Measurements from ENCODE around the gene GPRC5D. TPM values are rescaled to one million over a fixed set of nuclear protein-coding genes. Genes with fewer than 3 reads are reported as not detected.

The GPRC5D gene
- total and polyA plus RNA-seq, 9 of the 15 experiments (the other 6 are each of a cell fraction or from before 2014, with no cell fraction given) = 1.0 to 1.1 TPM; not detected in 7

DNA sequence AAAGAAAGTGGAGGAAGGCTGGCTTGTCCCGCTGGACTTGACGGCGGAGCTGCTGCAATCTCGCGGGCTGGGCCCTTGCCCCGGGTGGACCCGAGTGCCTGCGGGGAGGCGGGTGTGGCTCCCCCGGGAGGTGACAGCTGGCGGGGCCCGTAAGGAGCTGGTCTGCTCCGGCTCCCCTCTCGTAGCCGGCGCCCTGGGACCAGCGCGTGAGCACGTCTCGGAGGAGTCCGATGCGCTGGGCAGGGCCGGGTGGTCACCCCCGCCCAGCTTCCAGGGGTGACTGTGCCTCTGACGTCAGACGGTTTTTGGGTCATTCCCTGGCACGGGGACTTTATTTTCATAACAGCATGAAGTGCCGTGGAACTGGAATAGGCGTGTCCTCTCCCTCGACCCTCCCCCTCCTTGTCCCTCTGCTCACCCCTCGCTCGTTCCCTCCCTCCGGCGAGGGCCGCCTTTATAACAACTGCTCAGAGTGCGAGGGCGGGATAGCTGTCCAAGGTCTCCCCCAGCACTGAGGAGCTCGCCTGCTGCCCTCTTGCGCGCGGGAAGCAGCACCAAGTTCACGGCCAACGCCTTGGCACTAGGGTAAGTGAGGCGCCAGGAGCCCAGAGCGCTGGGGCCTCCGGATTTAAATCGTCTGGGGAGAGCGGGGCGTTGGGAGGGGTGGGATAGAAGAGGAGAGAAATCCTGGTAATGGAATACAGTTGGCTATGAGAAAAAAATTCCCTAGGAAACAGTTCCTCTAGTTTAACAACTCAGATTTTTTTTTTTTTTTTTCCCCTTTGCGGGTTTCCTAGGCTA, 60.7 kb downstream of the GPRC5D start, which contains the start of gene GPRC5A (continued):
- no peak for TF ChIP-seq RERE (CRISPR knock-in tag; IDR thresholded peaks at IDR 0.05; ENCODE audit: borderline replicate concordance)
- TF ChIP-seq STAT5B (CRISPR knock-in tag; IDR thresholded peaks at IDR 0.05) = no peak
- no peak for TF ChIP-seq ZBTB12 (CRISPR knock-in tag; IDR thresholded peaks at IDR 0.05)
- TF ChIP-seq RBFOX2 (IDR thresholded peaks at IDR 0.05; ENCODE audit: low read depth, low read length) = 0 out of 2 replicates have a peak, but pooled peaks have one; percentile 24
- TF ChIP-seq, protein P1, sequence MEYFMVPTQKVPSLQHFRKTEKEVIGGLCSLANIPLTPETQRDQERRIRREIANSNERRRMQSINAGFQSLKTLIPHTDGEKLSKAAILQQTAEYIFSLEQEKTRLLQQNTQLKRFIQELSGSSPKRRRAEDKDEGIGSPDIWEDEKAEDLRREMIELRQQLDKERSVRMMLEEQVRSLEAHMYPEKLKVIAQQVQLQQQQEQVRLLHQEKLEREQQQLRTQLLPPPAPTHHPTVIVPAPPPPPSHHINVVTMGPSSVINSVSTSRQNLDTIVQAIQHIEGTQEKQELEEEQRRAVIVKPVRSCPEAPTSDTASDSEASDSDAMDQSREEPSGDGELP (CRISPR knock-in tag; IDR thresholded peaks at IDR 0.05; ENCODE audit: borderline replicate concordance) = peak; percentile 49; the same call in 1 of the 2 replicates
- TF ChIP-seq ZFX (CRISPR knock-in tag; IDR thresholded peaks at IDR 0.05) = peak; percentile 44; the same call in 1 of the 2 replicates

MicroRNAs encoded within 50 kb of the gene (microRNA counts, 767-probe panel; counts per million panel counts)
- microRNA hsa-miR-614 = not detected

Small RNA genes lying within 50 kb of the gene (small RNA-seq; reads per million reads assigned to genes)
- 3.4 reads per million, percentile 89 among the genes with 10 or more reads in this experiment for gene RF00604

Other genes starting within 250 kb of the GPRC5D start
Only the 7 nearest of the 8 such genes appear.
- gene CDKN1B, start 234.8 kb downstream of the GPRC5D start, total RNA-seq (2014; rRNA removed) = 32.0 and 35.2 TPM in 2 replicates
- gene CDKN1B, start 234.8 kb downstream of the GPRC5D start, total RNA-seq (2014; rRNA removed; fragmentation: Illumina TruSeq; extraction: Trizol) = 13.5 and 16.0 TPM in 2 replicates
- 16.8 and 18.6 TPM in 2 replicates for gene CDKN1B, start 234.8 kb downstream of the GPRC5D start, total RNA-seq (2015; rRNA removed; fragmentation: Illumina TruSeq; extraction: Trizol)
- gene CDKN1B, start 234.8 kb downstream of the GPRC5D start, total RNA-seq (2021) = 23.9 and 27.3 TPM in 2 replicates
- gene CDKN1B, start 234.8 kb downstream of the GPRC5D start, polyA plus RNA-seq (2011; rRNA removed) = 12.9 and 13.7 TPM in 2 replicates
- 15.5 and 17.5 TPM in 2 replicates for gene CDKN1B, start 234.8 kb downstream of the GPRC5D start, polyA plus RNA-seq (2014; fragmentation: Illumina TruSeq; extraction: Trizol)
- 1 to 10 TPM; 2.6 to 3.0 TPM for gene CDKN1B, start 234.8 kb downstream of the GPRC5D start, polyA plus RNA-seq (2014; fragmentation: Nextera tagmentation; extraction: Ambion mirVana)
- 21.0 and 21.9 TPM in 2 replicates for gene CDKN1B, start 234.8 kb downstream of the GPRC5D start, polyA plus RNA-seq (2014; rRNA removed)
- gene APOLD1, start 166.5 kb downstream of the GPRC5D start, total RNA-seq (2014; rRNA removed) = 0.41 and 2.0 TPM in 2 replicates
- 0.61 and 0.65 TPM in 2 replicates for gene APOLD1, start 166.5 kb downstream of the GPRC5D start, total RNA-seq (2014; rRNA removed; fragmentation: Illumina TruSeq; extraction: Trizol)
- 1.1 TPM in 2 replicates for gene APOLD1, start 166.5 kb downstream of the GPRC5D start, total RNA-seq (2015; rRNA removed; fragmentation: Illumina TruSeq; extraction: Trizol)
- 0.89 and 0.93 TPM in 2 replicates for gene APOLD1, start 166.5 kb downstream of the GPRC5D start, total RNA-seq (2021)
- gene APOLD1, start 166.5 kb downstream of the GPRC5D start, polyA plus RNA-seq (2011; rRNA removed) = 0.49 and 0.84 TPM in 2 replicates
- gene APOLD1, start 166.5 kb downstream of the GPRC5D start, polyA plus RNA-seq (2014; fragmentation: Illumina TruSeq; extraction: Trizol) = 0.46 and 0.61 TPM in 2 replicates
- gene APOLD1, start 166.5 kb downstream of the GPRC5D start, polyA plus RNA-seq (2014; fragmentation: Nextera tagmentation; extraction: Ambion mirVana) = under 1 TPM; 0.28 to 0.45 TPM
- 0.45 and 0.93 TPM in 2 replicates for gene APOLD1, start 166.5 kb downstream of the GPRC5D start, polyA plus RNA-seq (2014; rRNA removed)
- gene DDX47, start 138.8 kb downstream of the GPRC5D start, total RNA-seq (2014; rRNA removed) = 41.6 and 42.1 TPM in 2 replicates
- 66.5 and 71.3 TPM in 2 replicates for gene DDX47, start 138.8 kb downstream of the GPRC5D start, total RNA-seq (2014; rRNA removed; fragmentation: Illumina TruSeq; extraction: Trizol)
- 60.6 and 64.4 TPM in 2 replicates for gene DDX47, start 138.8 kb downstream of the GPRC5D start, total RNA-seq (2015; rRNA removed; fragmentation: Illumina TruSeq; extraction: Trizol)
- gene DDX47, start 138.8 kb downstream of the GPRC5D start, total RNA-seq (2021) = 48.0 and 49.6 TPM in 2 replicates
- 40.8 and 47.0 TPM in 2 replicates for gene DDX47, start 138.8 kb downstream of the GPRC5D start, polyA plus RNA-seq (2011; rRNA removed)
- 57.1 and 72.5 TPM in 2 replicates for gene DDX47, start 138.8 kb downstream of the GPRC5D start, polyA plus RNA-seq (2014; fragmentation: Illumina TruSeq; extraction: Trizol)
- gene DDX47, start 138.8 kb downstream of the GPRC5D start, polyA plus RNA-seq (2014; fragmentation: Nextera tagmentation; extraction: Ambion mirVana) = 100 to 1,000 TPM; 157 to 186 TPM
- gene DDX47, start 138.8 kb downstream of the GPRC5D start, polyA plus RNA-seq (2014; rRNA removed) = 39.4 and 45.8 TPM in 2 replicates
- gene GPRC5A, start 60.6 kb downstream of the GPRC5D start, total RNA-seq (2014; rRNA removed) = not detected in 2 replicates
- not detected in 2 replicates for gene GPRC5A, start 60.6 kb downstream of the GPRC5D start, total RNA-seq (2014; rRNA removed; fragmentation: Illumina TruSeq; extraction: Trizol)
- not detected in 2 replicates for gene GPRC5A, start 60.6 kb downstream of the GPRC5D start, total RNA-seq (2015; rRNA removed; fragmentation: Illumina TruSeq; extraction: Trizol)
- gene GPRC5A, start 60.6 kb downstream of the GPRC5D start, total RNA-seq (2021) = 0.64 and 0.78 TPM in 2 replicates
- 0.08 and 0.18 TPM in 2 replicates for gene GPRC5A, start 60.6 kb downstream of the GPRC5D start, polyA plus RNA-seq (2011; rRNA removed)
- 0.01 and 0.03 TPM in 2 replicates for gene GPRC5A, start 60.6 kb downstream of the GPRC5D start, polyA plus RNA-seq (2014; fragmentation: Illumina TruSeq; extraction: Trizol)
- gene GPRC5A, start 60.6 kb downstream of the GPRC5D start, polyA plus RNA-seq (2014; fragmentation: Nextera tagmentation; extraction: Ambion mirVana) = not detected
- gene GPRC5A, start 60.6 kb downstream of the GPRC5D start, polyA plus RNA-seq (2014; rRNA removed) = 0.04 TPM in 1 of 2 replicates, not detected in the other
- gene HEBP1, start 48.1 kb upstream of the GPRC5D start, total RNA-seq (2014; rRNA removed) = 2.3 and 2.7 TPM in 2 replicates
- 1.3 and 1.8 TPM in 2 replicates for gene HEBP1, start 48.1 kb upstream of the GPRC5D start, total RNA-seq (2014; rRNA removed; fragmentation: Illumina TruSeq; extraction: Trizol)
- 1.3 and 1.6 TPM in 2 replicates for gene HEBP1, start 48.1 kb upstream of the GPRC5D start, total RNA-seq (2015; rRNA removed; fragmentation: Illumina TruSeq; extraction: Trizol)
- gene HEBP1, start 48.1 kb upstream of the GPRC5D start, total RNA-seq (2021) = 8.3 and 8.6 TPM in 2 replicates
- gene HEBP1, start 48.1 kb upstream of the GPRC5D start, polyA plus RNA-seq (2011; rRNA removed) = 2.4 and 5.2 TPM in 2 replicates
- 10.1 and 11.1 TPM in 2 replicates for gene HEBP1, start 48.1 kb upstream of the GPRC5D start, polyA plus RNA-seq (2014; fragmentation: Illumina TruSeq; extraction: Trizol)
- gene HEBP1, start 48.1 kb upstream of the GPRC5D start, polyA plus RNA-seq (2014; fragmentation: Nextera tagmentation; extraction: Ambion mirVana) = 1 to 10 TPM; 1.1 to 1.4 TPM
- 5.1 and 5.4 TPM in 2 replicates for gene HEBP1, start 48.1 kb upstream of the GPRC5D start, polyA plus RNA-seq (2014; rRNA removed)
- gene FAM234B, start 92.2 kb upstream of the GPRC5D start, total RNA-seq (2014; rRNA removed) = 1.3 and 2.4 TPM in 2 replicates
- 2.2 and 2.6 TPM in 2 replicates for gene FAM234B, start 92.2 kb upstream of the GPRC5D start, total RNA-seq (2014; rRNA removed; fragmentation: Illumina TruSeq; extraction: Trizol)
- gene FAM234B, start 92.2 kb upstream of the GPRC5D start, total RNA-seq (2015; rRNA removed; fragmentation: Illumina TruSeq; extraction: Trizol) = 1.6 and 2.0 TPM in 2 replicates
- gene FAM234B, start 92.2 kb upstream of the GPRC5D start, total RNA-seq (2021) = 2.2 and 2.3 TPM in 2 replicates
- gene FAM234B, start 92.2 kb upstream of the GPRC5D start, polyA plus RNA-seq (2011; rRNA removed) = 4.3 and 7.0 TPM in 2 replicates
- 1.9 and 2.0 TPM in 2 replicates for gene FAM234B, start 92.2 kb upstream of the GPRC5D start, polyA plus RNA-seq (2014; fragmentation: Illumina TruSeq; extraction: Trizol)
- 1 to 10 TPM in 1 of 2 experiments, under 1 TPM in 1; 1.00 to 2.3 TPM for gene FAM234B, start 92.2 kb upstream of the GPRC5D start, polyA plus RNA-seq (2014; fragmentation: Nextera tagmentation; extraction: Ambion mirVana)
- 1.6 and 2.0 TPM in 2 replicates for gene FAM234B, start 92.2 kb upstream of the GPRC5D start, polyA plus RNA-seq (2014; rRNA removed)
- gene GSG1, start 151.5 kb upstream of the GPRC5D start, total RNA-seq (2014; rRNA removed) = not detected in 2 replicates
- gene GSG1, start 151.5 kb upstream of the GPRC5D start, total RNA-seq (2014; rRNA removed; fragmentation: Illumina TruSeq; extraction: Trizol) = not detected in 2 replicates
- not detected in 2 replicates for gene GSG1, start 151.5 kb upstream of the GPRC5D start, total RNA-seq (2015; rRNA removed; fragmentation: Illumina TruSeq; extraction: Trizol)
- not detected in 2 replicates for gene GSG1, start 151.5 kb upstream of the GPRC5D start, total RNA-seq (2021)
- gene GSG1, start 151.5 kb upstream of the GPRC5D start, polyA plus RNA-seq (2011; rRNA removed) = not detected in 2 replicates
- gene GSG1, start 151.5 kb upstream of the GPRC5D start, polyA plus RNA-seq (2014; fragmentation: Illumina TruSeq; extraction: Trizol) = not detected in 2 replicates
- gene GSG1, start 151.5 kb upstream of the GPRC5D start, polyA plus RNA-seq (2014; fragmentation: Nextera tagmentation; extraction: Ambion mirVana) = not detected
- gene GSG1, start 151.5 kb upstream of the GPRC5D start, polyA plus RNA-seq (2014; rRNA removed) = not detected in 2 replicates